Breast epithelium (tissue), 3 donors: Measurements from ENCODE around the gene UMAD1.

Experiments used
- CTCF ChIP-seq, 3 donors: fragments of 450-650 bp; IDR thresholded peaks; one replicate each; pipeline ENCODE4 v1.5.1; 2016 to 2017; ENCODE audit warnings: antibody characterized with exemption in 3 of 3, mild to moderate bottlenecking in 3 of 3, moderate library complexity in 3 of 3
- POLR2A ChIP-seq: fragments of 450-650 bp; IDR thresholded peaks from one replicate; pipeline ENCODE4 v1.6.1; 2016; ENCODE audit warnings: antibody characterized with exemption, mild to moderate bottlenecking, moderate library complexity

DNA sequence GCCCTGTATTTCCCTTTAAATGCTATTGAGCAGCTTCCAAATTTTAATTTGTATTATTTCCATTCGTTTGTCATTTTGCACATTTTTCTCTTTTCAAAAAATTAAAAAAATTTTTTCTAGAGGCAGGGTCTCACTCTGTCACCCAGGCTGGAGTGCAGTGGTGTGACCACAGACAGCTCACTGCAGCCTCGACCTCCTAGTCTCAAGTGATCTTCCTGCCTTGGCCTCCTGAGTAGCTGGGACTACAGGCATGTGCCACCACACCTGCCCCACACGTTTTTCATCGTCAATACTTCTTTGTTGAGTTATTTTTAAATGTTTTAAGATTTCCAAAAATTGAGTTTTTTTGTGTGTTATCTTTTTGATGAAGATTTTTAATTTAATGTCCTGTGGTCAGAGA is 73.2 kb downstream of the UMAD1 start:
- TF ChIP-seq CTCF (IDR thresholded peaks at IDR 0.05) (no peak), POLR2A (no peak)
